B cell (primary cell): ENCODE measurements around the gene ZNF764. TPM values are rescaled to one million over a fixed set of nuclear protein-coding genes. Genes with fewer than 3 reads are reported as not detected.

Experiments
- ATAC-seq: fragments of 200-7000 bp; cut with Tn5 transposase; one replicate; pipeline ENCODE4 v1.10.0; 2021; ENCODE audit warnings: low read depth, mild to moderate bottlenecking, moderate number of reproducible peaks, moderate library complexity
- CTCF ChIA-PET: fragments of 350-600 bp; sonication (Branson Sonifier 250); formaldehyde crosslinking; loops from one replicate; lab custom pipeline; 2021; ENCODE audit warnings: antibody characterized with exemption, inconsistent platforms; lab: Charles Lee
- POLR2A ChIA-PET: fragments of 350-600 bp; sonication (Branson Sonifier 250); formaldehyde crosslinking; loops from one replicate; lab custom pipeline; 2021; ENCODE audit warnings: antibody characterized with exemption; lab: Charles Lee
- DNase-seq: peaks from one replicate; pipeline ENCODE4 v3.0.0; 2013
- H2AFZ ChIP-seq: 2 replicates; pipeline ENCODE4 v1.6.1; 2012; ENCODE audit warnings: mild to moderate bottlenecking, low read depth, low read length; ENCODE audit not compliant: insufficient read depth, poor library complexity, severe bottlenecking
- H3K27ac ChIP-seq, 2 donors: 1 replicate in 1 of 2; 2 replicates in 1 of 2; pipeline ENCODE4 v1.5.1; 2012 to 2013; ENCODE audit warnings: low read length in 2 of 2, mild to moderate bottlenecking in 2 of 2, moderate library complexity in 1 of 2
- H3K27me3 ChIP-seq, 4 experiments: fragments of 200-600 bp in 1 of 4; sonication (generic) in 1 of 4; replicated peaks in 1 of 4; 1 replicate in 2 of 4; 2 replicates in 2 of 4; pipeline versions ENCODE4 v1.6.1 to v1.7.0; 2013 to 2016; ENCODE audit warnings: low read length in 3 of 4, mild to moderate bottlenecking in 2 of 4, mixed read lengths in 1 of 4, moderate library complexity in 1 of 4; ENCODE audit not compliant: insufficient read depth in 4 of 4, control insufficient read depth in 3 of 4; ENCODE audit errors: control extremely low read depth in 1 of 4
- H3K36me3 ChIP-seq, 2 experiments: replicated peaks in 1 of 2; 1 replicate in 1 of 2; 2 replicates in 1 of 2; pipeline versions ENCODE4 v1.6.1 to v1.7.1; 2013; ENCODE audit warnings: low read length in 1 of 2; ENCODE audit not compliant: insufficient read depth in 2 of 2, control insufficient read depth in 1 of 2; ENCODE audit errors: control extremely low read depth in 1 of 2, extremely low read depth in 1 of 2
- H3K4me1 ChIP-seq, 2 donors: fragments of 200-600 bp in 1 of 2; sonication (generic) in 1 of 2; 1 replicate in 1 of 2; 2 replicates in 1 of 2; pipeline versions ENCODE4 v1.5.1 to v1.6.1; 2013 to 2017; ENCODE audit warnings: low read length in 2 of 2; ENCODE audit not compliant: control insufficient read depth in 2 of 2, insufficient read depth in 2 of 2
- H3K4me2 ChIP-seq: replicated peaks from 2 replicates; pipeline ENCODE3; 2012; ENCODE audit warnings: mild to moderate bottlenecking, low read depth, low read length; ENCODE audit not compliant: poor library complexity, severe bottlenecking
- H3K4me3 ChIP-seq, 5 experiments: fragments of 200-600 bp in 1 of 5; sonication (generic) in 1 of 5; 1 replicate in 3 of 5; 2 replicates in 2 of 5; pipeline versions ENCODE4 v1.5.1 to v1.7.0; 2011 to 2016; ENCODE audit warnings: low read length in 4 of 5, mild to moderate bottlenecking in 4 of 5, low read depth in 2 of 5, control low read depth in 1 of 5, moderate library complexity in 1 of 5; ENCODE audit not compliant: insufficient read depth in 1 of 5; ENCODE audit errors: control extremely low read depth in 1 of 5, extremely low read depth in 1 of 5
- H3K79me2 ChIP-seq: fragments of 200-600 bp; sonication (generic); one replicate; pipeline ENCODE4 v1.6.0; 2016; ENCODE audit warnings: low read length; ENCODE audit not compliant: control insufficient read depth, insufficient read depth
- H3K9ac ChIP-seq: fragments of 200-600 bp; sonication (generic); 2 replicates; pipeline ENCODE4 v1.6.1; 2017; ENCODE audit warnings: mild to moderate bottlenecking, low read length, moderate library complexity
- H3K9me3 ChIP-seq, 3 donors: one replicate each; pipeline versions ENCODE4 v1.6.1 to v1.7.1; 2013; ENCODE audit warnings: low read length in 2 of 3; ENCODE audit not compliant: control insufficient read depth in 2 of 3, insufficient read depth in 1 of 3; ENCODE audit errors: control extremely low read depth in 1 of 3
- H4K20me1 ChIP-seq: 2 replicates; pipeline ENCODE4 v1.6.0; 2012; ENCODE audit warnings: mild to moderate bottlenecking, low read length; ENCODE audit not compliant: insufficient read depth, control insufficient read depth, poor library complexity, severe bottlenecking
- H3K27ac Mint-ChIP-seq: one replicate; pipeline ENCODE4 v1.8.0; 2021; ENCODE audit warnings: mixed read lengths
- H3K27me3 Mint-ChIP-seq: one replicate; pipeline ENCODE4 v1.8.0; 2021; ENCODE audit warnings: mixed read lengths
- H3K4me1 Mint-ChIP-seq: one replicate; pipeline ENCODE4 v1.8.0; 2021; ENCODE audit warnings: mixed read lengths
- H3K4me3 Mint-ChIP-seq: one replicate; pipeline ENCODE4 v1.8.0; 2021; ENCODE audit warnings: mixed read lengths
- H3K9me3 Mint-ChIP-seq: one replicate; pipeline ENCODE4 v1.8.0; 2022; ENCODE audit warnings: mixed read lengths; ENCODE audit not compliant: insufficient read depth
- CTCF ChIP-seq: fragments of 200-600 bp; IDR thresholded peaks from one replicate; pipeline ENCODE4 v1.8.0; 2022; ENCODE audit warnings: antibody characterized with exemption, mild to moderate bottlenecking
- EZH2 ChIP-seq: IDR thresholded peaks from 2 replicates; pipeline ENCODE4 v1.6.1; 2012; ENCODE audit warnings: borderline replicate concordance, low read depth, mild to moderate bottlenecking, moderate library complexity, low read length; ENCODE audit not compliant: insufficient read depth, poor library complexity, severe bottlenecking
- WGBS: methylation state at CpG from one replicate; pipeline ENCODE4 v1.1.5; 2013; ENCODE audit warnings: missing lambda C conversion rate; ENCODE audit not compliant: insufficient coverage; 5-methylcytosine and 5-hydroxymethylcytosine counted together
- intact Hi-C: fragments of 100-400 bp; cut with micrococcal nuclease; formaldehyde crosslinking; loops from one replicate; pipeline ENCODE4 v1.10.0; 2022
- polyA plus RNA-seq: library from polyadenylated mRNA; depleted of rRNA; stranded (reverse); fragments of >200 nt; gene quantifications from 2 replicates; pipeline ENCODE4 v1.2.3, GENCODE V29; 2012
- total RNA-seq, 2 donors: library from RNA; stranded (reverse); fragments of 120-200 nt in 1 of 2; gene quantifications; 1 replicate in 1 of 2; 2 replicates in 1 of 2; pipeline versions ENCODE4 v1.2.3 to v1.2.4, GENCODE V29; 2013 to 2022

The ZNF764 gene
- total and polyA plus RNA-seq, 2 donors (not counting 1 experiment from before 2014, with no cell fraction given) = 12.6 to 20.9 TPM

- intact Hi-C loops = loop anchor here (5.0 kb wide), 2 partner anchors 68 to 108 kb away; no protein-coding TSS in a partner anchor
- H3K9me3 ChIP-seq = no peaks in the 10 kb centered on the region
- DNase-seq = no peak
- TF ChIP-seq CTCF (no peak), EZH2 (no peak)
- peaks cover 0 to 15% of the 10 kb centered on the region in 2 experiments for H3K36me3 ChIP-seq
- H4K20me1 ChIP-seq = no peaks in the 10 kb centered on the region
- no peak overlapping the region for H3K4me3 ChIP-seq
- no peak overlapping the region for H3K9ac ChIP-seq
- WGBS = 98% methylated on average over 60 of the region's 60 CpGs
- Mint-ChIP-seq H3K4me1 (peaks cover 18% of the 10 kb centered on the region), H3K27ac (peak overlapping the region; percentile 41), H3K9me3 (no peaks in the 10 kb centered on the region), H3K27me3 (no peaks in the 10 kb centered on the region), H3K4me3 (peak overlapping the region; percentile 52)
- H3K4me2 ChIP-seq = no peak overlapping the region
- no peaks in the 10 kb centered on the region for H3K27me3 ChIP-seq
- no peak overlapping the region for H2AFZ ChIP-seq
- peaks cover 6% of the 10 kb centered on the region for H3K79me2 ChIP-seq
- CTCF ChIA-PET = interaction anchor here (1.1 to 1.8 kb wide), 5 partner anchors 10 to 95 kb away, joined by 3 to 10 read pairs (median 3); partner anchors contain the start of genes DCTPP1 and ZNF747
- H3K4me1 ChIP-seq = peaks cover 13 to 30% of the 10 kb centered on the region in 2 donors
- H3K27ac ChIP-seq = no peak overlapping the region
- POLR2A ChIA-PET = interaction anchor here (0.5 to 2.3 kb wide), 9 partner anchors 10 to 134 kb away, joined by 3 to 12 read pairs (median 4); partner anchors contain the start of genes DCTPP1, FBRS and ZNF747
- no peak for ATAC-seq
These were observed 33.3 kb downstream of the ZNF764 start for GRCh38 chr16:30524575-30525568.
